Measurements from ENCODE around the gene RFFL. TPM values are rescaled to one million over a fixed set of nuclear protein-coding genes. Genes with fewer than 3 reads are reported as not detected.
A peak's percentile ranks its signal among the peaks of the same experiment; 100 is the strongest.

RFFL gene
- total RNA-seq, 3 donors from 2014 or later = 45.2 to 69.1 (median 64.1) TPM

DNA sequence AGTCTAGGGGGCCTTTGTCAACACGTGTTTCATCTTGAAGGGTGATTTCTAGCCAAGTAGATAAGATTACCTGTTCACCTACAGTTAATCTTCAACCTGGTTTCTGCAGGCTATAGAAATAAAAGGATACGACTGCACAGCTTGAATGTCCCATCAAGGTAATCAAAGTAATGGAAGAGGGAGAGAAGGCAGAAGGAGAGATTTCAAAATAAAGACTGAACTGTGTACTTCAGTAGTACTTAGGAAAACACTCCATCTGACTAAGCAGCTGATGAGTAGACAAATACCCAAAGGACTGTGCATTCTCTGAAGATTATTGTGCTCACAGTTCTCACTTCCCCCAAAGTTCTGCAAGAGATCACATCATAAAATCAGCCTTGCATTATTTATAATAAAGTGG is 5.8 kb upstream of the RFFL start:
- peak; percentile 26 for ATAC-seq
- peaks cover 12% of the 10 kb centered on the region for H3K4me1 ChIP-seq (ENCODE audit: low read depth)
- TF ChIP-seq, protein P1, sequence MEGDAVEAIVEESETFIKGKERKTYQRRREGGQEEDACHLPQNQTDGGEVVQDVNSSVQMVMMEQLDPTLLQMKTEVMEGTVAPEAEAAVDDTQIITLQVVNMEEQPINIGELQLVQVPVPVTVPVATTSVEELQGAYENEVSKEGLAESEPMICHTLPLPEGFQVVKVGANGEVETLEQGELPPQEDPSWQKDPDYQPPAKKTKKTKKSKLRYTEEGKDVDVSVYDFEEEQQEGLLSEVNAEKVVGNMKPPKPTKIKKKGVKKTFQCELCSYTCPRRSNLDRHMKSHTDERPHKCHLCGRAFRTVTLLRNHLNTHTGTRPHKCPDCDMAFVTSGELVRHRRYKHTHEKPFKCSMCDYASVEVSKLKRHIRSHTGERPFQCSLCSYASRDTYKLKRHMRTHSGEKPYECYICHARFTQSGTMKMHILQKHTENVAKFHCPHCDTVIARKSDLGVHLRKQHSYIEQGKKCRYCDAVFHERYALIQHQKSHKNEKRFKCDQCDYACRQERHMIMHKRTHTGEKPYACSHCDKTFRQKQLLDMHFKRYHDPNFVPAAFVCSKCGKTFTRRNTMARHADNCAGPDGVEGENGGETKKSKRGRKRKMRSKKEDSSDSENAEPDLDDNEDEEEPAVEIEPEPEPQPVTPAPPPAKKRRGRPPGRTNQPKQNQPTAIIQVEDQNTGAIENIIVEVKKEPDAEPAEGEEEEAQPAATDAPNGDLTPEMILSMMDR (IDR thresholded peaks at IDR 0.05) = no peak
- H3K4me3 ChIP-seq = no peak overlapping the region
- no peaks in the 10 kb centered on the region for H3K36me3 ChIP-seq (ENCODE audit: low read depth)
- no peak for DNase-seq
- intact Hi-C loops (cut with DNase I, micrococcal nuclease) = no loop called here
- no peaks in the 10 kb centered on the region for H3K9me3 ChIP-seq

DNA sequence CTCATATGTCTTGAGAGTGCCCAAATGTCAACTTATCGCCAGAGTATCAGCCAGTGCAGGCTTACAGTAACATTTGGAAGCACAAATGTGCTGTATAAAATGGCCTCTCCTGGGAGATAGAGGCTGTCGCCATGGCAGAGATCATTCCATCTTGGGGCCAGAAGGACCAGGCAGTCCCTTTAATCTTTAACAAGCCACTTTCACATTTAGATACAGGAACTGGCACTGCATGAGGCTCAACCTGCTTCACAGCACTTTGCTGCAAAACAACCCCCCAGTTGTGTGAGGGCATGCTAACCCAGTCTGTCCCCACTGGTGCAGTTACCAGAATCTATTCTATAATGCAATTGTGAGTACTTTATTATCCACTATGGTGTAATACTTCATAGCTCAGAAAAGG is 4.7 kb upstream of the RFFL start:
- Histone ChIP-seq H3K4me1 (ENCODE audit: low read depth) (peaks cover 13% of the 10 kb centered on the region), H3K9me3 (no peaks in the 10 kb centered on the region), H3K4me3 (no peak overlapping the region), H3K36me3 (ENCODE audit: low read depth) (no peaks in the 10 kb centered on the region)
- intact Hi-C loops (cut with DNase I, micrococcal nuclease) = no loop called here
- TF ChIP-seq, protein P1 (IDR thresholded peaks at IDR 0.05) = no peak
- DNase-seq = no peak
- ATAC-seq = no peak

DNA sequence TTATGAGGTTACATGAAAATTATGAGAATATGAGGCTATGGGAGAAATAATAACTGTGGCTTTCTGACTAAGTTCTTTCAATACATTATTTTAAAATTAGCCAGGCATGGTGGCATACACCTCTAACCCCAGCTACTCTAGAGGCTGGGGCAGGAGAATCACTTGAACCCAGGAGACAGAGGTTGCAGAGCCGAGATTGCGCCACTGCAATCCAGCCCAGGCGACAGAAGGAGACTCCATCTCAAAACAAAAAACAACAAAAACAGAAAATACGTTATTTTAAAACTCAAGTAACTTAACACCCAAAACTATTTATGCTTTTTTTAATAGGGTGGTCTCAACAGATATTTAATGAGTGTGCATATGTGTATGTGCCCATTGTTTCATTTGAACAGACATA is 2.4 kb upstream of the RFFL start:
- ATAC-seq (no peak), DNase-seq (no peak)
- Histone ChIP-seq H3K4me1 (ENCODE audit: low read depth) (peaks cover 13% of the 10 kb centered on the region), H3K9me3 (no peaks in the 10 kb centered on the region), H3K36me3 (ENCODE audit: low read depth) (no peaks in the 10 kb centered on the region), H3K4me3 (no peak overlapping the region)
- intact Hi-C loops (cut with DNase I, micrococcal nuclease) = no loop called here
- TF ChIP-seq, protein P1 (IDR thresholded peaks at IDR 0.05) = no peak

DNA sequence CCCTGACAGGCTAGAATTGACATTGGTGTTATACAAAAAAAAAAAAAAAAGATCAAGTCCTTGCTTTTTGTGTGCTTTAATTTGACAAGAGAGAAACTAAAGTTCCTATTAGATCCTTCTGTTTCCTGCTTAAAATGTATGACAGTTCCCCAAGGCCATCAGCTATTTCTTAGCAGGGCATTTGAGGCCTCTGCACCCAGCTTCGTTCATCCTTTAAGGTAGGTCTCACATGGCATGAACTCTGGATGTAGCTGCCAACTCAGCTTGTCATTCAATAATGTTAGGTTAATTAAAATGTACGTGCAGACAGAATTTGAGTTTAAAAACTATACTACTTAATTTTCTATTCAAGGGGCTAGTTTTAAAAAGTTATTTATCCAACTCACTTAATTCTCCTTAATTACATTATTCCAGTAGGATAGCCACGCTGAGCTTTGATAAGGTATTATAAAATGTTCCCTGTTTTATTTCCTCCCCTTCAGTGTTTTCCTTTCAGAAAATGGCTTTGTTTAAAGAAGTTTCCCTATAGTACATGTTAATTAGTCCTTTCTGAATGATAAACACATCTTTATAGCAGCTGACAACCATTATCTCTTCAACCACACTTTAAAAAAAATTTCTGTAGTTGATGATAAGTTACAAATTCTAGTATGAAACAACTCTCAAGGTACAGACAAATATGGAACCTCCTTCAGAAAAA is 1.2 kb upstream of the RFFL start:
- intact Hi-C loops (cut with DNase I, micrococcal nuclease) = no loop called here
- no peaks in the 10 kb centered on the region for H3K9me3 ChIP-seq
- no peak for ATAC-seq
- H3K4me3 ChIP-seq = no peak overlapping the region
- no peak for DNase-seq
- no peaks in the 10 kb centered on the region for H3K36me3 ChIP-seq (ENCODE audit: low read depth)
- TF ChIP-seq, protein P1 (IDR thresholded peaks at IDR 0.05) = no peak
- peaks cover 13% of the 10 kb centered on the region for H3K4me1 ChIP-seq (ENCODE audit: low read depth)

DNA sequence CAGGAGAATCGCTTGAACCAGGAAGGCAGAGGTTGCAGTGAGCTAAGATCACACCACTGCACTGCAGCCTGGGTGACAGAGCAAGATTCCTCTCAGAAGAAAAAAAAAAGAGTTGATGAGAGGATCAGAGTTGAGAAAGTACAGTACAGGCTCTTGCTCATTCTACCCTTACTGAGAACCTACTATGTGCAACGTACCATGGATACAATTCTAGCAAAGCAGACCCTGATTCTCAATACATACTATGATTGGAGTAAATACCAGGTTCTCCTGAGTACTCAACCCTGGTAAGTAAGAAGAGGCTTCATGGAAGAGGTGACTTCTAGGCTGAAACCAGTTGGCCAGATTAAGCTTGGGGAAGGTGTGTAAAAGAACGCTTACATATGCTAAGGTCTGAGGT is 1.2 kb downstream of the RFFL start:
- Histone ChIP-seq H3K4me1 (ENCODE audit: low read depth) (peaks cover 13% of the 10 kb centered on the region), H3K4me3 (no peak overlapping the region), H3K36me3 (ENCODE audit: low read depth) (no peaks in the 10 kb centered on the region), H3K9me3 (no peaks in the 10 kb centered on the region)
- TF ChIP-seq, protein P1 (IDR thresholded peaks at IDR 0.05) = no peak
- no peak for DNase-seq
- intact Hi-C loops (cut with DNase I, micrococcal nuclease) = no loop called here
- no peak for ATAC-seq

Measured in mucosa of descending colon (tissue), 3 donors.